Neuronal stem cell (in vitro differentiated cells): ENCODE measurements around the gene MAGI1.

Experiments
- DNase-seq: peaks from one replicate; pipeline ENCODE4 v3.0.0-alpha.2; 2013; ENCODE audit warnings: low spot score
- H2AFZ ChIP-seq: one replicate; pipeline ENCODE4 v1.6.1; 2013; ENCODE audit warnings: mild to moderate bottlenecking, low read length, inconsistent platforms
- H2AK5ac ChIP-seq: 2 replicates; pipeline ENCODE4 v1.6.1; 2013; ENCODE audit warnings: low read depth, mild to moderate bottlenecking, inconsistent platforms, low read length, moderate library complexity, mixed read lengths
- H2BK120ac ChIP-seq: 2 replicates; pipeline ENCODE4 v1.6.1; 2013; ENCODE audit warnings: low read depth, mild to moderate bottlenecking, inconsistent platforms, low read length, moderate library complexity, mixed read lengths
- H2BK12ac ChIP-seq: one replicate; pipeline ENCODE4 v1.6.1; 2013; ENCODE audit warnings: low read length, inconsistent platforms
- H2BK15ac ChIP-seq: 2 replicates; pipeline ENCODE4 v1.6.1; 2013; ENCODE audit warnings: mild to moderate bottlenecking, low read length, inconsistent platforms, mixed read lengths
- H2BK5ac ChIP-seq: one replicate; pipeline ENCODE4 v1.6.1; 2013; ENCODE audit warnings: inconsistent platforms, mild to moderate bottlenecking, low read length, moderate library complexity
- H3K14ac ChIP-seq: one replicate; pipeline ENCODE4 v1.6.1; 2013; ENCODE audit warnings: low read length, inconsistent platforms
- H3K18ac ChIP-seq: 2 replicates; pipeline ENCODE4 v1.6.1; 2013; ENCODE audit warnings: low read length, inconsistent platforms
- H3K23ac ChIP-seq: 2 replicates; pipeline ENCODE4 v1.6.1; 2013; ENCODE audit warnings: low read depth, mild to moderate bottlenecking, mixed read lengths, low read length, inconsistent platforms; ENCODE audit not compliant: poor library complexity
- H3K27ac ChIP-seq: replicated peaks from 3 replicates; pipeline ENCODE4 v1.5.1; 2013; ENCODE audit warnings: low read length, inconsistent platforms
- H3K27me3 ChIP-seq, 3 experiments: 2 replicates each; pipeline ENCODE4 v1.6.1; 2013; ENCODE audit warnings: low read length in 3 of 3, mild to moderate bottlenecking in 2 of 3, inconsistent platforms in 1 of 3, low read depth in 1 of 3, mixed read lengths in 1 of 3, moderate library complexity in 1 of 3; ENCODE audit not compliant: control insufficient read depth in 3 of 3, insufficient read depth in 3 of 3
- H3K36me3 ChIP-seq, 2 donors: replicated peaks in 1 of 2; 2 replicates each; pipeline ENCODE4 v1.6.1; 2013; ENCODE audit warnings: low read length in 2 of 2; ENCODE audit not compliant: control insufficient read depth in 2 of 2, insufficient read depth in 2 of 2
- H3K4ac ChIP-seq: 2 replicates; pipeline ENCODE4 v1.6.1; 2013; ENCODE audit warnings: inconsistent platforms, mild to moderate bottlenecking, low read length, moderate library complexity
- H3K4me1 ChIP-seq, 2 donors: 1 replicate in 1 of 2; 2 replicates in 1 of 2; pipeline ENCODE4 v1.6.1; 2013; ENCODE audit warnings: low read length in 2 of 2, low read depth in 1 of 2; ENCODE audit not compliant: control insufficient read depth in 2 of 2, insufficient read depth in 1 of 2
- H3K4me2 ChIP-seq: one replicate; pipeline ENCODE4 v1.6.1; 2013; ENCODE audit warnings: mild to moderate bottlenecking, low read length, inconsistent platforms; ENCODE audit not compliant: insufficient read depth, poor library complexity, severe bottlenecking
- H3K4me3 ChIP-seq, 2 donors: 2 replicates each; pipeline ENCODE4 v1.5.1; 2013; ENCODE audit warnings: low read length in 2 of 2, mild to moderate bottlenecking in 2 of 2, inconsistent platforms in 1 of 2, moderate library complexity in 1 of 2
- H3K79me1 ChIP-seq: one replicate; pipeline ENCODE4 v1.6.1; 2013; ENCODE audit warnings: low read depth, mild to moderate bottlenecking, inconsistent platforms, low read length, moderate library complexity
- H3K9ac ChIP-seq: one replicate; pipeline ENCODE4 v1.6.1; 2013; ENCODE audit warnings: mild to moderate bottlenecking, low read depth, low read length, inconsistent platforms; ENCODE audit not compliant: poor library complexity
- H3K9me3 ChIP-seq, 2 donors: replicated peaks in 1 of 2; 2 replicates each; pipeline versions ENCODE3 to v1.6.1; 2013; ENCODE audit warnings: low read length in 2 of 2, mild to moderate bottlenecking in 2 of 2, inconsistent platforms in 1 of 2, low read depth in 1 of 2, mixed read lengths in 1 of 2, moderate library complexity in 1 of 2; ENCODE audit not compliant: control insufficient read depth in 2 of 2, insufficient read depth in 1 of 2
- H4K8ac ChIP-seq: one replicate; pipeline ENCODE4 v1.6.1; 2013; ENCODE audit warnings: low read depth, mild to moderate bottlenecking, inconsistent platforms, low read length, moderate library complexity
- H4K91ac ChIP-seq: one replicate; pipeline ENCODE4 v1.6.1; 2013; ENCODE audit warnings: low read length, low read depth, mild to moderate bottlenecking, inconsistent platforms; ENCODE audit not compliant: poor library complexity
- WGBS, 2 donors: extraction: QIAGEN DNeasy Blood & Tissue Kit; methylation state at CpG; one replicate each; pipeline ENCODE4 v1.1.7; 2013; ENCODE audit warnings: missing lambda C conversion rate in 2 of 2, mixed read lengths in 1 of 2; ENCODE audit not compliant: insufficient read length in 2 of 2, insufficient replicate concordance in 1 of 2; ENCODE audit errors: extremely low coverage in 2 of 2; 5-methylcytosine and 5-hydroxymethylcytosine counted together

The MAGI1 gene

DNA sequence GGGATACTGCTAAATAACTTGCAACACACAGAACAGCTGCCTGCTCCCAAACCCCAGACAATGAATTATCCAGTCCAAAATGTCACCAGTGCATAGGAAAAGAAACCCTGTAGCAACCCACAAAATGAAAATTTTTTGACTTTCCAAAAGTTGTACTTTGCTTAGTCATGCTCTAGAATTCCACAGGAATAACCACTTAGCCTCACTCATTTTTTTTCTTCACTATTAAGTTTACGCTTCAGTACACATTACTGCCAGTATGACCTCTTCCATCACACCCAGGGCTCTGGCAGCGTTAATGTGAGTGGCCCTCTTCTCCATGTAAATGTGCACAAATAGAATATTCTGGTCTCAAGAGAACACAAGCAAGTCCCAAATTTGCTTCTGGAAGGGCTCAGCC is 259.8 kb downstream of the MAGI1 start:
- H3K23ac ChIP-seq = no peak overlapping the region
- no peak overlapping the region for H2AK5ac ChIP-seq
- no peaks in the 10 kb centered on the region for H3K9me3 ChIP-seq
- no peaks in the 10 kb centered on the region for H3K36me3 ChIP-seq
- no peak overlapping the region for H3K9ac ChIP-seq
- no peak overlapping the region for H3K14ac ChIP-seq
- peaks cover 2 to 5% of the 10 kb centered on the region in 2 donors for H3K4me1 ChIP-seq
- no peak overlapping the region for H2BK12ac ChIP-seq
- H3K18ac ChIP-seq = no peak overlapping the region
- no peak overlapping the region for H2BK5ac ChIP-seq
- no peak overlapping the region for H4K91ac ChIP-seq
- no peak for DNase-seq
- no peak overlapping the region for H3K4me3 ChIP-seq
- no peak overlapping the region for H3K4ac ChIP-seq
- H3K4me2 ChIP-seq = no peak overlapping the region
- H2BK120ac ChIP-seq = no peak overlapping the region
- H2AFZ ChIP-seq = no peak overlapping the region
- no peak overlapping the region for H3K27ac ChIP-seq
- no peaks in the 10 kb centered on the region for H3K27me3 ChIP-seq
- no CpG with 5 or more reads among the region's 2 CpGs for WGBS, 2 donors
- H4K8ac ChIP-seq = no peak overlapping the region
- no peak overlapping the region for H2BK15ac ChIP-seq
- H3K79me1 ChIP-seq = no peaks in the 10 kb centered on the region

DNA sequence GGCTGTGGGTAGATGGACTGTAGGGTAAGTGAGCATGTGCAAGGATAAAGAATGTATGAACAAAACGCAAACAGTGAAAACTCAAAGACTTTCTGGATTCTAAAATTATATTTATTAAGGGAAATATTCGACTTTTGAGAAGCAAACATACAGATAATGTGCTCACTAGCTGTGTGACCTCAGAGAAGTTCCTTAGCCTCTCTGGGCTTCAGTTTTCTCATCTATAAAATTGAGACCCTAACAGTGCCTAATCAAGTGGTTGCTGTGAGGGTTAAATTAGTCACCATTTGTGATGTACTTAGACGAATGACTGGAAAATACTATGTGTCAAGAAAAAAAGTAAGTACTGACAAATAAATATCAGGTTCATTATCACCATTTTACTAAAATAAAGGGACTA is 261.7 kb downstream of the MAGI1 start:
- no peaks in the 10 kb centered on the region for H3K9me3 ChIP-seq
- WGBS, 2 donors = no CpG with 5 or more reads among the region's 3 CpGs
- H3K79me1 ChIP-seq = no peaks in the 10 kb centered on the region
- no peak overlapping the region for H3K23ac ChIP-seq
- no peak overlapping the region for H3K9ac ChIP-seq
- DNase-seq = no peak
- no peak overlapping the region for H4K91ac ChIP-seq
- no peak overlapping the region for H2BK12ac ChIP-seq
- H3K4ac ChIP-seq = no peak overlapping the region
- H3K18ac ChIP-seq = no peak overlapping the region
- H3K4me1 ChIP-seq = peaks cover 2 to 5% of the 10 kb centered on the region in 2 donors
- no peak overlapping the region for H3K4me2 ChIP-seq
- no peak overlapping the region for H4K8ac ChIP-seq
- no peak overlapping the region for H2BK5ac ChIP-seq
- H2BK120ac ChIP-seq = no peak overlapping the region
- no peaks in the 10 kb centered on the region for H3K36me3 ChIP-seq
- H3K27ac ChIP-seq = no peak overlapping the region
- H3K14ac ChIP-seq = no peak overlapping the region
- H3K27me3 ChIP-seq = no peaks in the 10 kb centered on the region
- H2AK5ac ChIP-seq = no peak overlapping the region
- H2BK15ac ChIP-seq = no peak overlapping the region
- H3K4me3 ChIP-seq = no peak overlapping the region
- H2AFZ ChIP-seq = no peak overlapping the region

DNA sequence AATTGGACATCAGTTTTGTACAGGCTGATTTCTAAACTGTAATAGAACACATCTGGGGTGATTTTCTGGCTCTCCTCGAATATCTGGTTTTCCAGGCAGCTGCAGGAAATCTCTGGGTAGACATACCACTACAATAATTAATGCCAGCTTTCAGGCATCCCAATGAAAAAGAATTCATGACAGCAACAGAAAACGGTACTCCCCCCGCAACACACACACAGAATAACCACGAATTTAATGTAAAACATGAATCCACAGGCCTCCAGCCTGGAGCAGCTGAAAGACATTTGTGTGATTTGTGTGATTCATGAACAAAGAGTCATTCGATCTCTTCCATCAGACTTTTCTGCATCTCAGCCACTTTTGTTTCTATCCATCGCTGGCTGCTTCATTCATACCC is 262.2 kb downstream of the MAGI1 start:
- Histone ChIP-seq H3K18ac (no peak overlapping the region), H3K36me3 (no peaks in the 10 kb centered on the region), H3K23ac (no peak overlapping the region), H2BK12ac (no peak overlapping the region), H3K4me2 (no peak overlapping the region), H2BK120ac (no peak overlapping the region), H3K4me3 (no peak overlapping the region), H3K9ac (no peak overlapping the region), H4K8ac (no peak overlapping the region), H3K27ac (no peak overlapping the region), H3K4me1 (peaks cover 2 to 5% of the 10 kb centered on the region in 2 donors), H3K9me3 (no peaks in the 10 kb centered on the region), H2BK5ac (no peak overlapping the region), H3K79me1 (no peaks in the 10 kb centered on the region), H3K14ac (no peak overlapping the region), H3K27me3 (no peaks in the 10 kb centered on the region), H4K91ac (no peak overlapping the region), H2AFZ (no peak overlapping the region), H3K4ac (no peak overlapping the region), H2AK5ac (no peak overlapping the region), H2BK15ac (no peak overlapping the region)
- DNase-seq = no peak
- no CpG with 5 or more reads among the region's 6 CpGs for WGBS, 2 donors

DNA sequence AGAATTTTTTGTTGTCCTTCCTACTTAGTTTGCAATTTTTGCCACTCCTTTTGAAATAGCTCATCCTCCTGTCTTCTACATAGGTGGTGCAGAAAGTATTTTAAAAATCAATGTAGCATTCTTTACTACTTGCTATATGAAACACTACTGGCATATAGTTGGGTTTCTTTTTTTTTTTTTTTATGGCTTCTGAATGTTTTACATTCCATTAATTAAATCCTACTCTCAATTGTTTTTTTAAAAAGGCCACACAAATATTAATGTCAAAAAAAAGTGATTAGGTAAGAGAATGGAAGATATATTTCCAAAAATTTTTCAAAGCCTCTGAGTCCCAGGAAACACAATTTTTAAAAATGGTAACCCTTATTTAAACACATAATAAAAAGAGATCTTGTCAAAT is 262.6 kb downstream of the MAGI1 start:
- Histone ChIP-seq H3K79me1 (no peaks in the 10 kb centered on the region), H2AK5ac (no peak overlapping the region), H3K9me3 (no peaks in the 10 kb centered on the region), H3K18ac (no peak overlapping the region), H3K36me3 (no peaks in the 10 kb centered on the region), H4K91ac (no peak overlapping the region), H3K14ac (no peak overlapping the region), H3K4me1 (peaks cover 2 to 5% of the 10 kb centered on the region in 2 donors), H3K27me3 (no peaks in the 10 kb centered on the region), H3K23ac (no peak overlapping the region), H2BK120ac (no peak overlapping the region), H3K9ac (no peak overlapping the region), H2BK15ac (no peak overlapping the region), H2AFZ (no peak overlapping the region), H3K4me3 (no peak overlapping the region), H2BK5ac (no peak overlapping the region), H3K27ac (no peak overlapping the region), H3K4me2 (no peak overlapping the region), H2BK12ac (no peak overlapping the region), H4K8ac (no peak overlapping the region), H3K4ac (no peak overlapping the region)
- no peak for DNase-seq
